WTC11 (cell line): Measurements from ENCODE around the gene WNT5A. TPM values are rescaled to one million over a fixed set of nuclear protein-coding genes. Genes with fewer than 3 reads are reported as not detected.
"Not testable (repeated sequence)": the region's sequence is repeated elsewhere in the genome, so short reads cannot be mapped to it uniquely, and the experiment has no call there.

Experiments used
- ATAC-seq: fragments of 200-7000 bp; cut with Tn5 transposase; 2 replicates; pipeline ENCODE4 v1.10.0; 2021; ENCODE audit warnings: mild to moderate bottlenecking, moderate library complexity
- CTCF ChIA-PET: fragments of 300-600 bp; sonication (Branson Sonifier 250); formaldehyde crosslinking; loops from one replicate; lab custom pipeline; 2021; ENCODE audit warnings: antibody characterized with exemption; lab: Charles Lee
- POLR2A ChIA-PET: fragments of 350-600 bp; sonication (Branson Sonifier 250); formaldehyde crosslinking; loops from one replicate; lab custom pipeline; 2021; ENCODE audit warnings: antibody characterized with exemption; lab: Charles Lee
- DNase-seq: peaks from one replicate; pipeline ENCODE4 v3.0.0; 2021; ENCODE audit warnings: low spot score
- H3K27ac Mint-ChIP-seq: 2 replicates; pipeline ENCODE4 v1.8.0; 2021; ENCODE audit warnings: mixed read lengths
- H3K27me3 Mint-ChIP-seq: 2 replicates; pipeline ENCODE4 v1.8.0; 2021; ENCODE audit warnings: low read depth, mild to moderate bottlenecking, moderate library complexity, mixed read lengths
- H3K36me3 Mint-ChIP-seq: 2 replicates; pipeline ENCODE4 v1.8.0; 2021; ENCODE audit warnings: mixed read lengths
- H3K4me1 Mint-ChIP-seq: 2 replicates; pipeline ENCODE4 v1.8.0; 2022; ENCODE audit warnings: mixed read lengths
- H3K4me3 Mint-ChIP-seq: 2 replicates; pipeline ENCODE4 v1.8.0; 2021; ENCODE audit warnings: mild to moderate bottlenecking, moderate library complexity, mixed read lengths
- H3K9me3 Mint-ChIP-seq: 2 replicates; pipeline ENCODE4 v1.8.0; 2021; ENCODE audit warnings: mixed read lengths
- CBFB ChIP-seq: sonication (generic); formaldehyde crosslinking; IDR thresholded peaks from 2 replicates; pipeline ENCODE4 v1.8.1; 2022; ENCODE audit warnings: mild to moderate bottlenecking, low read depth, missing genetic modification reagents
- MYBL2 ChIP-seq: sonication (generic); formaldehyde crosslinking; IDR thresholded peaks from 2 replicates; pipeline ENCODE4 v1.8.1; 2023; ENCODE audit warnings: mild to moderate bottlenecking, moderate library complexity, missing genetic modification reagents
- NR1H2 ChIP-seq: sonication (generic); formaldehyde crosslinking; IDR thresholded peaks from 2 replicates; pipeline ENCODE4 v1.9.0; 2021; ENCODE audit warnings: mild to moderate bottlenecking, moderate library complexity, missing genetic modification reagents
- SMAD3 ChIP-seq: sonication (generic); formaldehyde crosslinking; IDR thresholded peaks from 2 replicates; pipeline ENCODE4 v1.8.0; 2022; ENCODE audit warnings: missing genetic modification reagents, mild to moderate bottlenecking, borderline replicate concordance
- TCF7 ChIP-seq: sonication (generic); formaldehyde crosslinking; IDR thresholded peaks from 2 replicates; pipeline ENCODE4 v1.8.0; 2022; ENCODE audit warnings: mild to moderate bottlenecking, low read depth, missing genetic modification reagents, moderate library complexity
- TP53 ChIP-seq: sonication (generic); formaldehyde crosslinking; IDR thresholded peaks from 2 replicates; pipeline ENCODE4 v1.8.1; 2023; ENCODE audit warnings: mild to moderate bottlenecking, missing genetic modification reagents
- ZNF416 ChIP-seq: fragments of 250-450 bp; sonication (Bioruptor Pico); IDR thresholded peaks from 2 replicates; pipeline ENCODE4 v1.9.0; 2021; ENCODE audit warnings: mild to moderate bottlenecking, inconsistent platforms
- ZNF671 ChIP-seq: fragments of 250-450 bp; sonication (Bioruptor Pico); IDR thresholded peaks from 2 replicates; pipeline ENCODE4 v1.8.0; 2021; ENCODE audit warnings: mild to moderate bottlenecking
- total RNA-seq: library from RNA; stranded (reverse); gene quantifications from 3 replicates; pipeline ENCODE4 v1.2.3, GENCODE V29; 2021
- TF ChIP-seq, protein P1 (sequence below): sonication (generic); formaldehyde crosslinking; conservative IDR thresholded peaks from 2 replicates; pipeline ENCODE4 v1.8.1; 2023; ENCODE audit warnings: mild to moderate bottlenecking, low read depth, missing genetic modification reagents, moderate library complexity
- TF ChIP-seq, protein P2 (sequence below): sonication (generic); formaldehyde crosslinking; IDR thresholded peaks from 2 replicates; pipeline ENCODE4 v1.8.1; 2023; ENCODE audit warnings: mild to moderate bottlenecking, moderate library complexity, missing genetic modification reagents
- TF ChIP-seq, protein P3 (sequence below): sonication (generic); formaldehyde crosslinking; IDR thresholded peaks from 2 replicates; pipeline ENCODE4 v1.8.0; 2022; ENCODE audit warnings: mild to moderate bottlenecking, missing genetic modification reagents
- TF ChIP-seq, protein P4 (sequence below): fragments of 250-450 bp; sonication (Bioruptor Pico); conservative IDR thresholded peaks from 2 replicates; pipeline ENCODE4 v1.9.0; 2021; ENCODE audit warnings: mild to moderate bottlenecking

WNT5A gene
- total RNA-seq, 1 experiment from 2014 or later: 10.6 TPM

DNA sequence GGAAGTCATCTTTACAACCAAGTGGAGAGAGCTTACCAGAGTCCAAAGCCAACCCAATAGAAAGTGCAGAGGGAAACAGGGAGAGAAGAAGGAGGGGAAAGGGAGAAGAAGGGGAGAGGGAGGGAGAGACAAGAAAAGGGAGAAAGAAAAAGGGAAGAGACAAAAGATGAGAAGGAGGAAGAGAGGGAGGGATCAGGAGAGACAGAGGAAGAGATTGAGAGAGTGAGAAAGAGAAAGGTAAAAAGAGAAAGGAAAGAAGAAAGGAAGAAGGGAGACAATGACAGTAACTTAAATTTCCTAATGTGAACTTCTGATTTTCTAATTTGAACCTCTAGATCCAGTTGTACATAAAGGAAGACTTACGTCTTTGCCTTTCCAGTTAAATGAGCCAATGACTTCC, 20.7 kb upstream of the WNT5A start (continued):
- TF ChIP-seq, protein P1, sequence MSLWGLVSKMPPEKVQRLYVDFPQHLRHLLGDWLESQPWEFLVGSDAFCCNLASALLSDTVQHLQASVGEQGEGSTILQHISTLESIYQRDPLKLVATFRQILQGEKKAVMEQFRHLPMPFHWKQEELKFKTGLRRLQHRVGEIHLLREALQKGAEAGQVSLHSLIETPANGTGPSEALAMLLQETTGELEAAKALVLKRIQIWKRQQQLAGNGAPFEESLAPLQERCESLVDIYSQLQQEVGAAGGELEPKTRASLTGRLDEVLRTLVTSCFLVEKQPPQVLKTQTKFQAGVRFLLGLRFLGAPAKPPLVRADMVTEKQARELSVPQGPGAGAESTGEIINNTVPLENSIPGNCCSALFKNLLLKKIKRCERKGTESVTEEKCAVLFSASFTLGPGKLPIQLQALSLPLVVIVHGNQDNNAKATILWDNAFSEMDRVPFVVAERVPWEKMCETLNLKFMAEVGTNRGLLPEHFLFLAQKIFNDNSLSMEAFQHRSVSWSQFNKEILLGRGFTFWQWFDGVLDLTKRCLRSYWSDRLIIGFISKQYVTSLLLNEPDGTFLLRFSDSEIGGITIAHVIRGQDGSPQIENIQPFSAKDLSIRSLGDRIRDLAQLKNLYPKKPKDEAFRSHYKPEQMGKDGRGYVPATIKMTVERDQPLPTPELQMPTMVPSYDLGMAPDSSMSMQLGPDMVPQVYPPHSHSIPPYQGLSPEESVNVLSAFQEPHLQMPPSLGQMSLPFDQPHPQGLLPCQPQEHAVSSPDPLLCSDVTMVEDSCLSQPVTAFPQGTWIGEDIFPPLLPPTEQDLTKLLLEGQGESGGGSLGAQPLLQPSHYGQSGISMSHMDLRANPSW: no peak
- TF ChIP-seq TCF7 (CRISPR knock-in tag) (no peak), TP53 (CRISPR knock-in tag) (no peak)
- TF ChIP-seq, protein P2, sequence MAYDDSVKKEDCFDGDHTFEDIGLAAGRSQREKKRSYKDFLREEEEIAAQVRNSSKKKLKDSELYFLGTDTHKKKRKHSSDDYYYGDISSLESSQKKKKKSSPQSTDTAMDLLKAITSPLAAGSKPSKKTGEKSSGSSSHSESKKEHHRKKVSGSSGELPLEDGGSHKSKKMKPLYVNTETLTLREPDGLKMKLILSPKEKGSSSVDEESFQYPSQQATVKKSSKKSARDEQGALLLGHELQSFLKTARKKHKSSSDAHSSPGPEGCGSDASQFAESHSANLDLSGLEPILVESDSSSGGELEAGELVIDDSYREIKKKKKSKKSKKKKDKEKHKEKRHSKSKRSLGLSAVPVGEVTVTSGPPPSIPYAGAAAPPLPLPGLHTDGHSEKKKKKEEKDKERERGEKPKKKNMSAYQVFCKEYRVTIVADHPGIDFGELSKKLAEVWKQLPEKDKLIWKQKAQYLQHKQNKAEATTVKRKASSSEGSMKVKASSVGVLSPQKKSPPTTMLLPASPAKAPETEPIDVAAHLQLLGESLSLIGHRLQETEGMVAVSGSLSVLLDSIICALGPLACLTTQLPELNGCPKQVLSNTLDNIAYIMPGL (CRISPR knock-in tag): no peak
- TF ChIP-seq, protein P3, sequence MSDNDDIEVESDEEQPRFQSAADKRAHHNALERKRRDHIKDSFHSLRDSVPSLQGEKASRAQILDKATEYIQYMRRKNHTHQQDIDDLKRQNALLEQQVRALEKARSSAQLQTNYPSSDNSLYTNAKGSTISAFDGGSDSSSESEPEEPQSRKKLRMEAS: no peak

DNA sequence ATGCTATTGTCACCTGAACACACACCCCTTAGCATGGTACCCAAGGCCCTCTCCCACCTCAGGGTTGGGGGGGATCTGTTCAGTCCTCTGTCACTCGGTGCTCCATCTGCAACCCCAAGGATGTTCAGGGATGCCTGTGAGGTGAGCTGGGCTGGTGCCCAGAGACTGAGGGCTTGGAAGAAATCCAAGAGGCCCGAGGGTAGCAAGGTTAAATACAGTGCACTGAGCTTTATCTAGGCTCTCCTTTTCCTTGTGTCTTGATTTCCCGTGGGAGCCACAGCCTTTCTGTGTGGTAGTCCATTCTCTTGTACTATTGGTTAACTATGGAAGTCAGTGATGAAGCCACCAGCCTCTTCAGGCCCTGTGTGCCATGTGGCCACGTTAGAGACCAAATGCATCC, 18.7 kb upstream of the WNT5A start:
- ATAC-seq: no peak
- Mint-ChIP-seq H3K4me1 (peaks cover 7% of the 10 kb centered on the region), H3K36me3 (no peaks in the 10 kb centered on the region), H3K27me3 (no peaks in the 10 kb centered on the region), H3K27ac (no peak overlapping the region), H3K4me3 (no peak overlapping the region), H3K9me3 (no peaks in the 10 kb centered on the region)
- TF ChIP-seq, protein P4, sequence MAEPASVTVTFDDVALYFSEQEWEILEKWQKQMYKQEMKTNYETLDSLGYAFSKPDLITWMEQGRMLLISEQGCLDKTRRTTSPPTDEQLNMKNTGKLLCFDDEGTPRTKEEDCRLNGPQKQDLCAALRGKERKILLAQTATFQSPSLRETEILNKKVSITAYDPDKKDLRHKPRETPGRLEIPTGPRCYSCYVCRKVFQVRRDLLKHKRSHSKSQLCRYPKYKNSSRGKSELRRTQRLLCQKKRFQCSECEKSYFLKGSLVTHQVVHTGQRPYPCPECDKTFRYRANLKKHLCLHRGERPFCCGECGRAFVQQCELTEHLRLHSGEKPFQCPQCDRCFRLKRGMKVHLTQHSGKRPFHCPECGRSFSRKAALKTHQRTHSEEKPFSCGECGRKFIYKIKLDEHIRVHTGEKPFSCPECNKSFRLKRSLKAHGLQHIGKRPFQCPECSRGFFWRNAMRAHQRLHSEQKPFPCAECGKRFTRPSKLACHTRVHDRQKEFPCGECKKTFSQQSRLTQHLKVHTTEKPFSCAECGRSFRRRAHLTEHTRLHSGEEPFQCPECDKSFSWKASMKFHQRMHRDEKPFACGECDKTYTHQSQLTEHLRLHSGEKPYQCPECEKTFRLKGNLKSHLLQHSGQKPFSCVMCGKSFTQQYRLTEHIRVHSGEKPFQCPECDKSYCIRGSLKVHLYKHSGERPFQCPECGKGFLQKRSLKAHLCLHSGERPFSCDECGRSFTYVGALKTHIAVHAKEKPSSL (CRISPR knock-in tag): no peak
- TF ChIP-seq, protein P1: no peak
- no peak for TF ChIP-seq TP53 (CRISPR knock-in tag)
- no peak for TF ChIP-seq MYBL2 (CRISPR knock-in tag)
- no peak for TF ChIP-seq ZNF671 (CRISPR knock-in tag)
- TF ChIP-seq NR1H2 (CRISPR knock-in tag): no peak
- no peak for TF ChIP-seq ZNF416
- no peak for TF ChIP-seq CBFB (CRISPR knock-in tag)
- no peak for TF ChIP-seq SMAD3 (CRISPR knock-in tag)
- POLR2A ChIA-PET: no interaction called here
- CTCF ChIA-PET: no interaction called here
- no peak for DNase-seq

DNA sequence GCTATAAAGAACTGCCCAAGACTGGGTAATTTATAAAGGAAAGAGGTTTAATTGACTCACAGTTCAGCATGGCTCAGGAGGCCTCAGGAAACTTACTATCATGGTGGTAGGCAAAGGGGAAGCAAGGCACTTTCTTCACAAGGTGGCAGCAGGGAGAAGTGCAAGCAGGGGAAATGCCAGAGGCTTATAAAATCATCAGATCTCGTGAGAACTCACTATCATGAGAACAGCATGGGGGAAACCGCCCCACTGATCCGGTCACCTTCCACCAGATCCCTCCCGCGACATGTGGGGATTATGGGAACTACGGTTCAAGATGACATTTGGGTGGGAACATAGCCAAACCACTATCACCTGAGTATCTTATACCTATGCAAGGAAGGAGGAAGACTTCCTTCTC, 18.0 kb upstream of the WNT5A start:
- ATAC-seq: peak; percentile 87
- POLR2A ChIA-PET, H3K36me3 Mint-ChIP-seq, H3K9me3 Mint-ChIP-seq, H3K4me3 Mint-ChIP-seq, H3K27ac Mint-ChIP-seq, H3K4me1 Mint-ChIP-seq, H3K27me3 Mint-ChIP-seq: not testable (repeated sequence)
- CTCF ChIA-PET: interaction anchor here (0.8 to 1.9 kb wide), 4 partner anchors 15 to 393 kb away, joined by 3 to 4 read pairs (median 3); no protein-coding TSS in a partner anchor
- peak; percentile 51 for DNase-seq
